MCF 10A (cell line): ENCODE results near the gene GALNT16. TPM values are rescaled to one million over a fixed set of nuclear protein-coding genes. Genes with fewer than 3 reads are reported as not detected.

Source experiments
- BruUV-seq: library from RNA; stranded (reverse); fragments of 400-500 nt; replicated peaks from 2 replicates; lab custom pipeline; 2021; lab: Mats Ljungman, UMichigan
- CTCF ChIA-PET: fragments of 300-600 bp; sonication (Branson Sonifier 250); formaldehyde crosslinking; extraction: SDS; loops from one replicate; lab custom pipeline; 2021; ENCODE audit warnings: antibody characterized with exemption, inconsistent platforms; lab: Yijun Ruan, JAX
- POLR2A ChIA-PET: fragments of 300-600, 350-650 bp; sonication (Branson Sonifier 250); formaldehyde crosslinking; extraction: SDS; loops from one replicate; lab custom pipeline; 2020; ENCODE audit warnings: antibody characterized with exemption, inconsistent platforms; lab: Yijun Ruan, JAX
- DNase-seq: peaks from one replicate; pipeline ENCODE4 v3.0.0-alpha.2; 2018; ENCODE audit not compliant: unreplicated experiment
- H3K27ac Mint-ChIP-seq: one replicate; pipeline ENCODE4 v1.8.0; 2022; ENCODE audit warnings: mild to moderate bottlenecking, low read depth, mixed read lengths; ENCODE audit not compliant: unreplicated experiment
- H3K27me3 Mint-ChIP-seq: one replicate; pipeline ENCODE4 v1.8.0; 2022; ENCODE audit warnings: mixed read lengths; ENCODE audit not compliant: insufficient read depth, unreplicated experiment
- H3K36me3 Mint-ChIP-seq: one replicate; pipeline ENCODE4 v1.8.0; 2022; ENCODE audit warnings: mild to moderate bottlenecking, moderate library complexity, mixed read lengths; ENCODE audit not compliant: insufficient read depth, unreplicated experiment
- H3K4me1 Mint-ChIP-seq: one replicate; pipeline ENCODE4 v1.8.0; 2022; ENCODE audit warnings: mixed read lengths; ENCODE audit not compliant: insufficient read depth, unreplicated experiment
- H3K4me3 Mint-ChIP-seq: one replicate; pipeline ENCODE4 v1.8.0; 2022; ENCODE audit warnings: mild to moderate bottlenecking, moderate library complexity, mixed read lengths; ENCODE audit not compliant: unreplicated experiment
- H3K9me3 Mint-ChIP-seq: one replicate; pipeline ENCODE4 v1.8.0; 2022; ENCODE audit warnings: mixed read lengths; ENCODE audit not compliant: unreplicated experiment
- CTCF ChIP-seq: fragments of 200-600 bp; IDR thresholded peaks from one replicate; pipeline ENCODE4 v1.8.0; 2022; ENCODE audit warnings: antibody characterized with exemption, mild to moderate bottlenecking; ENCODE audit not compliant: unreplicated experiment
- intact Hi-C: fragments of 100-400 bp; cut with micrococcal nuclease; formaldehyde crosslinking; loops from 2 replicates; pipeline ENCODE4 v1.14.1; 2022
- total RNA-seq: library from RNA; stranded (reverse); gene quantifications from 2 replicates; pipeline ENCODE4 v1.2.3, GENCODE V29; 2022

GALNT16 gene
- total RNA-seq, 1 experiment from 2014 or later = not detected

DNA sequence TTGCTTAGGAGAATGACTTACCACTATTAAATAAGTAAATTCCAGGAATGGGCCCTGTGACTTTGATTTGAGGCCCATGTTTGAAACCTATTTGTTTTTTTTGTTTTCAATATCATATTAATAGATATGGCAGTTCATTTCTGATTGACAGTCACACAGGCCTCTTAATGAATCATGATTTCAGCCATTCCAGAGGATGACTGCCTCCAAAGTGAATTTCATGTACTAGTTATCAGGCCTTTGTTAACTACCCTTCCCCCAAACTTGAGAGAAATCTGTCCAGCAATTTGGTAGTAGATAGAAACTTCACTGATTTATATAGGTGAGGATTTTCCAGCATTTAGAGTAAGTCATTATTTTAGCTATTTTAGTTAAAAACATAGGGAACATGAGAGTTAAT is 25.9 kb upstream of the GALNT16 start:
- no TSS peak for BruUV-seq
- POLR2A ChIA-PET = interaction anchor here (0.6 kb wide), 1 partner anchor 222 kb away, joined by 4 read pairs; no protein-coding TSS in a partner anchor
- H3K27me3 Mint-ChIP-seq = no peaks in the 10 kb centered on the region
- H3K9me3 Mint-ChIP-seq = no peaks in the 10 kb centered on the region
- no peak overlapping the region for H3K27ac Mint-ChIP-seq
- no peak overlapping the region for H3K4me3 Mint-ChIP-seq
- no peaks in the 10 kb centered on the region for H3K4me1 Mint-ChIP-seq
- H3K36me3 Mint-ChIP-seq = peaks cover 64% of the 10 kb centered on the region
- TF ChIP-seq CTCF = no peak
- DNase-seq = no peak
- CTCF ChIA-PET = no interaction called here
- intact Hi-C loops = no loop called here

DNA sequence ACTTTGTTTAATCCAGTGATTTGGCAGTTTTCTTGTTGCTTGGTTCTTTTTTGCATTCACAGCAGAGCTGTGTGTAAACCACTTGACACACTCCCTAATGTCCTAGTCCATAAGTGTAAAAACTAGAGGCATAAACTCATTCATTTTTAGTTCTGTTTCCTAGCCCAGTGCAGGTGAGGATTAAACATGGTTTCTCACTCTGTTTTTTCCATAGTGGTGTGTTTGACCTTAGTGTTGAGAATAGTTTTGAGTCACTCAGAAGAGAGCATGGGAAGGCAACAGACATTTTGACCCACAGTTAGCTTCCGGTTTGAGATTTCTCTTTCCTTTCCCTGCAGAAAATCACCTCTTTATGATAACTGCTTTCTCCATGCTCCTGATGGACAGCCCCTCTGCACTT is 24.2 kb upstream of the GALNT16 start:
- Mint-ChIP-seq H3K9me3 (no peaks in the 10 kb centered on the region), H3K27ac (no peak overlapping the region), H3K4me3 (no peak overlapping the region), H3K27me3 (no peaks in the 10 kb centered on the region), H3K36me3 (peaks cover 57% of the 10 kb centered on the region), H3K4me1 (no peaks in the 10 kb centered on the region)
- ChIA-PET POLR2A (no interaction called here), CTCF (interaction anchor here (0.7 to 1.0 kb wide), 3 partner anchors 28 to 128 kb away, joined by 3 read pairs; no protein-coding TSS in a partner anchor)
- intact Hi-C loops = no loop called here
- BruUV-seq = no TSS peak
- no peak for DNase-seq
- no peak for TF ChIP-seq CTCF

GRCh38 chr14:69237142-69237541 is 22.8 kb upstream of the GALNT16 start:
- no peak overlapping the region for H3K27ac Mint-ChIP-seq
- intact Hi-C loops = no loop called here
- H3K4me1 Mint-ChIP-seq = no peaks in the 10 kb centered on the region
- POLR2A ChIA-PET = no interaction called here
- H3K4me3 Mint-ChIP-seq = no peak overlapping the region
- no peaks in the 10 kb centered on the region for H3K9me3 Mint-ChIP-seq
- no TSS peak for BruUV-seq
- H3K27me3 Mint-ChIP-seq = no peaks in the 10 kb centered on the region
- no peak for TF ChIP-seq CTCF
- CTCF ChIA-PET = interaction anchor here (0.8 to 1.4 kb wide), 3 partner anchors 9 to 326 kb away, joined by 4 to 9 read pairs (median 4); no protein-coding TSS in a partner anchor
- peaks cover 51% of the 10 kb centered on the region for H3K36me3 Mint-ChIP-seq
- DNase-seq = no peak

GRCh38 chr14:69237584-69237983 is 22.4 kb upstream of the GALNT16 start:
- no peaks in the 10 kb centered on the region for H3K27me3 Mint-ChIP-seq
- BruUV-seq = no TSS peak
- POLR2A ChIA-PET = no interaction called here
- no peak overlapping the region for H3K4me3 Mint-ChIP-seq
- H3K36me3 Mint-ChIP-seq = peaks cover 49% of the 10 kb centered on the region
- TF ChIP-seq CTCF = no peak
- intact Hi-C loops = no loop called here
- CTCF ChIA-PET = interaction anchor here (1.0 to 1.4 kb wide), 2 partner anchors 9 to 108 kb away, joined by 4 to 9 read pairs; no protein-coding TSS in a partner anchor
- DNase-seq = no peak
- no peak overlapping the region for H3K27ac Mint-ChIP-seq
- no peaks in the 10 kb centered on the region for H3K4me1 Mint-ChIP-seq
- no peaks in the 10 kb centered on the region for H3K9me3 Mint-ChIP-seq
